Hepatocyte (in vitro differentiated cells): ENCODE results near the gene CD99L2. TPM values are rescaled to one million over a fixed set of nuclear protein-coding genes. Genes with fewer than 3 reads are reported as not detected.

ENCODE experiments used
- DNase-seq: peaks from one replicate; pipeline ENCODE4 v3.0.0-alpha.2; 2016; ENCODE audit warnings: low spot score
- H2AFZ ChIP-seq: fragments of 200-600 bp; sonication (generic); 2 replicates; pipeline ENCODE4 v1.6.0; 2016; ENCODE audit warnings: antibody characterized with exemption, mild to moderate bottlenecking
- H3K27ac ChIP-seq: fragments of 200-600 bp; sonication (generic); 2 replicates; pipeline ENCODE4 v1.5.1; 2016; ENCODE audit warnings: mild to moderate bottlenecking
- H3K27me3 ChIP-seq: fragments of 200-600 bp; sonication (generic); 2 replicates; pipeline ENCODE4 v1.6.1; 2016
- H3K36me3 ChIP-seq: fragments of 200-600 bp; sonication (generic); replicated peaks from 2 replicates; pipeline ENCODE4 v1.5.1; 2016; ENCODE audit warnings: low read depth; ENCODE audit not compliant: insufficient read depth
- H3K4me1 ChIP-seq: fragments of 200-600 bp; sonication (generic); 2 replicates; pipeline ENCODE4 v1.5.1; 2016; ENCODE audit warnings: mild to moderate bottlenecking, moderate library complexity; ENCODE audit not compliant: insufficient read depth
- H3K4me2 ChIP-seq: fragments of 200-600 bp; sonication (generic); 2 replicates; pipeline ENCODE4 v1.6.0; 2016
- H3K4me3 ChIP-seq: fragments of 200-600 bp; sonication (generic); 2 replicates; pipeline ENCODE4 v1.5.1; 2016; ENCODE audit warnings: mild to moderate bottlenecking
- H3K79me2 ChIP-seq: fragments of 200-600 bp; sonication (generic); 2 replicates; pipeline ENCODE4 v1.6.0; 2017; ENCODE audit warnings: mild to moderate bottlenecking
- H3K9me2 ChIP-seq: fragments of 200-600 bp; sonication (generic); replicated peaks from 2 replicates; pipeline ENCODE4 v1.6.0; 2017; ENCODE audit warnings: mild to moderate bottlenecking; ENCODE audit not compliant: insufficient read depth
- H3K9me3 ChIP-seq: fragments of 200-600 bp; sonication (generic); 2 replicates; pipeline ENCODE4 v1.5.1; 2016; ENCODE audit warnings: low read depth, mild to moderate bottlenecking
- H4K20me1 ChIP-seq: fragments of 200-600 bp; sonication (generic); 2 replicates; pipeline ENCODE4 v1.6.0; 2016; ENCODE audit warnings: mild to moderate bottlenecking; ENCODE audit not compliant: insufficient read depth, poor library complexity, severe bottlenecking
- EZH2 ChIP-seq: fragments of 200-600 bp; sonication (generic); IDR thresholded peaks from 2 replicates; pipeline ENCODE4 v1.6.1; 2016; ENCODE audit warnings: antibody characterized with exemption, mild to moderate bottlenecking, borderline replicate concordance
- EZH2phosphoT487 ChIP-seq: fragments of 200-600 bp; sonication (generic); IDR thresholded peaks from one replicate; pipeline ENCODE4 v1.6.1; 2018; ENCODE audit warnings: antibody characterized with exemption, mild to moderate bottlenecking, low read depth, moderate library complexity; ENCODE audit not compliant: unreplicated experiment, severe bottlenecking
- WGBS: methylation state at CpG from one replicate; pipeline ENCODE4 v1.1.6; 2016; ENCODE audit warnings: low lambda C conversion rate; ENCODE audit errors: missing lambda C conversion rate; 5-methylcytosine and 5-hydroxymethylcytosine counted together
- polyA plus RNA-seq: library from polyadenylated mRNA; unstranded; fragments of >200 nt; fragmentation: Nextera tagmentation; extraction: Ambion mirVana; gene quantifications from 2 replicates; pipeline ENCODE4 v1.2.1, GENCODE V29; 2016
- total RNA-seq: library from RNA; depleted of rRNA; stranded (reverse); fragments of >200 nt; gene quantifications from 2 replicates; pipeline ENCODE4 v1.2.3, GENCODE V29; 2014
- TF ChIP-seq, protein P1 (sequence below): fragments of 200-600 bp; sonication (generic); IDR thresholded peaks from 2 replicates; pipeline ENCODE4 v1.5.1; 2016; ENCODE audit warnings: antibody characterized with exemption, mild to moderate bottlenecking; ENCODE audit not compliant: poor library complexity

CD99L2 gene
- total and polyA plus RNA-seq, 2 experiments from 2014 or later = 32.0 to 35.1 TPM

DNA sequence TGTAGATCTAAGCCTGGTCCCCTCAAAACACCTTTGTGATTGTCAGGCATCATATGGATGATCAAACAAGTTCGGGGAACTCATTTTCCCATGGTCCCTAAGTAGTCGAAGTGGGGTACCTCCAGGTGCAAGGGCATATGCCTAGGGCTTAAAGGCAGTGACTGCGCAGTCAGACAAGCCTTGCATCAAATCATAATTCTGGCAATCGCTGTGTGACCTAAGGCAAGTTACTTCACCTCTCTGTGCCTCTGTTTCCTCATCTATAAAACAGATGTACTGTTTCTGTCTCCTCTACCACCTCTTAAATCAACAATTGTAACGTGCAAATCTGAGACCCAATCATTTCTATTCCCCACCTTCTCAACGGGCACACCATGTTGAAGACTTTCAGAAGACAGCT is 1.8 kb downstream of the CD99L2 start:
- no peak overlapping the region for H3K4me3 ChIP-seq
- no peaks in the 10 kb centered on the region for H3K36me3 ChIP-seq
- no peak overlapping the region for H3K4me2 ChIP-seq
- 84% methylated on average over 6 of the region's 6 CpGs for WGBS
- TF ChIP-seq EZH2 (no peak), EZH2phosphoT487 (no peak)
- TF ChIP-seq, protein P1, sequence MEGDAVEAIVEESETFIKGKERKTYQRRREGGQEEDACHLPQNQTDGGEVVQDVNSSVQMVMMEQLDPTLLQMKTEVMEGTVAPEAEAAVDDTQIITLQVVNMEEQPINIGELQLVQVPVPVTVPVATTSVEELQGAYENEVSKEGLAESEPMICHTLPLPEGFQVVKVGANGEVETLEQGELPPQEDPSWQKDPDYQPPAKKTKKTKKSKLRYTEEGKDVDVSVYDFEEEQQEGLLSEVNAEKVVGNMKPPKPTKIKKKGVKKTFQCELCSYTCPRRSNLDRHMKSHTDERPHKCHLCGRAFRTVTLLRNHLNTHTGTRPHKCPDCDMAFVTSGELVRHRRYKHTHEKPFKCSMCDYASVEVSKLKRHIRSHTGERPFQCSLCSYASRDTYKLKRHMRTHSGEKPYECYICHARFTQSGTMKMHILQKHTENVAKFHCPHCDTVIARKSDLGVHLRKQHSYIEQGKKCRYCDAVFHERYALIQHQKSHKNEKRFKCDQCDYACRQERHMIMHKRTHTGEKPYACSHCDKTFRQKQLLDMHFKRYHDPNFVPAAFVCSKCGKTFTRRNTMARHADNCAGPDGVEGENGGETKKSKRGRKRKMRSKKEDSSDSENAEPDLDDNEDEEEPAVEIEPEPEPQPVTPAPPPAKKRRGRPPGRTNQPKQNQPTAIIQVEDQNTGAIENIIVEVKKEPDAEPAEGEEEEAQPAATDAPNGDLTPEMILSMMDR = no peak
- H3K4me1 ChIP-seq = peaks cover 3% of the 10 kb centered on the region
- H3K27me3 ChIP-seq = no peaks in the 10 kb centered on the region
- DNase-seq = no peak
- H2AFZ ChIP-seq = no peak overlapping the region
- no peaks in the 10 kb centered on the region for H3K9me3 ChIP-seq
- no peaks in the 10 kb centered on the region for H4K20me1 ChIP-seq
- no peaks in the 10 kb centered on the region for H3K9me2 ChIP-seq
- H3K27ac ChIP-seq = no peak overlapping the region
- peaks cover 10% of the 10 kb centered on the region for H3K79me2 ChIP-seq

DNA sequence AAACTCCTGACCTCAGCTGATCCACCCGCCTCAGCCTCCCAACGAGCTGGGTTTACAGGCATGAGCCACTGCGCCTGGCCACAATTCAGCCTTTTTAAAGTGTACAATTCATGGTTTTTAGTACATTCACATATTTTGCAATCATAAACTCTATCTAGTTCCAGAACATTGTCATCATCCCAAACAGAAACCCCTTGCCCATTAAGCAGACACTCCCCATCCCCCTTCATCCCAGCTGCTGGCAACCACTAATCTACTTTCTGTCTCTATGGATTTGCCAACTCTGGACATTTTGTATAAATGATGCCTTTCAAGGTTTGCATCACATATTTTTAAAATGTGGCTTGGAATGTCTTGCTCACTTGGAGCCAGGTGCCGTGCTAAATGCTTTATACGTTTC is 4.5 kb downstream of the CD99L2 start:
- no peak overlapping the region for H3K27ac ChIP-seq
- H3K79me2 ChIP-seq = peaks cover 10% of the 10 kb centered on the region
- no peaks in the 10 kb centered on the region for H3K9me3 ChIP-seq
- TF ChIP-seq EZH2 (no peak), EZH2phosphoT487 (no peak)
- TF ChIP-seq, protein P1 = no peak
- H3K27me3 ChIP-seq = no peaks in the 10 kb centered on the region
- peaks cover 3% of the 10 kb centered on the region for H3K4me1 ChIP-seq
- H3K4me3 ChIP-seq = no peak overlapping the region
- H2AFZ ChIP-seq = no peak overlapping the region
- H3K9me2 ChIP-seq = no peaks in the 10 kb centered on the region
- no peaks in the 10 kb centered on the region for H3K36me3 ChIP-seq
- H3K4me2 ChIP-seq = no peak overlapping the region
- DNase-seq = no peak
- no peaks in the 10 kb centered on the region for H4K20me1 ChIP-seq
- 89% methylated on average over 5 of the region's 5 CpGs for WGBS

DNA sequence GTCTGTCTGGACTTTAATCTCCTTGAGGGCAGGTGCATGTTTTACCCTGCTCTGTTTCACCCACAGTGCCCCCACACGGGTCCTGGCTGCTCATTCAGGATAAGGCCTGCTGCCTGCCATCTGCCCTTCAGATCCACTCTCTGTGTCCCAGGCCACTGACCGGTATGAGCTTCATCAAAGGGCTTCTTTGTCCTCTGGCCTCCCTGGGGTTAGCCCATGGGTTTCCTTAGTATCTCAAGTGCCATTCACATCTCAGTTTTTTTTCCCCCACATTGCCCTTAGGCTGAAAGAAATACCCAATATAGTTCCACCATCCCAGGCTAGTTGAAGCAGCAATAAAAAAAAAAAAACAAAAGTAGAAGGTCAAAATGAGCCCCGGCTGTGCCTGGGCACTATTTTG is 9.3 kb downstream of the CD99L2 start:
- WGBS = 88% methylated on average over 3 of the region's 3 CpGs
- no peak for DNase-seq

More for the DNA sequence above, 9.3 kb downstream of the CD99L2 start:
- H3K9me2 ChIP-seq = no peaks in the 10 kb centered on the region
- TF ChIP-seq, protein P1 = no peak
- no peak for TF ChIP-seq EZH2
- H4K20me1 ChIP-seq = no peaks in the 10 kb centered on the region
- no peak overlapping the region for H3K4me2 ChIP-seq
- no peaks in the 10 kb centered on the region for H3K27me3 ChIP-seq
- H3K9me3 ChIP-seq = no peaks in the 10 kb centered on the region
- H2AFZ ChIP-seq = no peak overlapping the region
- H3K27ac ChIP-seq = no peak overlapping the region
- H3K36me3 ChIP-seq = no peaks in the 10 kb centered on the region
- no peaks in the 10 kb centered on the region for H3K4me1 ChIP-seq
- no peak overlapping the region for H3K4me3 ChIP-seq
- peaks cover 18% of the 10 kb centered on the region for H3K79me2 ChIP-seq
